GM23338 (cell line): Measurements from ENCODE around the gene ARHGEF11.

Experiments used
- CREB1 ChIP-seq: fragments of 250-450 bp; sonication (Bioruptor Pico); IDR thresholded peaks from 2 replicates; pipeline ENCODE4 v1.5.0; 2020; ENCODE audit warnings: low read depth, mild to moderate bottlenecking, moderate library complexity
- CTCF ChIP-seq, 2 experiments: fragments of 200-600 bp in 1 of 2; sonication (generic) in 1 of 2; conservative IDR thresholded peaks; 2 replicates each; pipeline versions ENCODE4 v1.5.1 to v1.6.1; 2016 to 2017; ENCODE audit warnings: antibody characterized with exemption in 2 of 2, low read depth in 2 of 2, mild to moderate bottlenecking in 2 of 2, moderate library complexity in 1 of 2
- ETS1 ChIP-seq: IDR thresholded peaks from 2 replicates; pipeline ENCODE4 v1.6.1; 2016; ENCODE audit warnings: antibody characterized with exemption
- EZH2 ChIP-seq: fragments of 200-600 bp; sonication (generic); IDR thresholded peaks from one replicate; pipeline ENCODE4 v1.8.0; 2017; ENCODE audit warnings: antibody characterized with exemption, mild to moderate bottlenecking, low read depth; ENCODE audit not compliant: unreplicated experiment
- EZH2phosphoT487 ChIP-seq: fragments of 200-600 bp; sonication (generic); IDR thresholded peaks from one replicate; pipeline ENCODE4 v1.8.1; 2018; ENCODE audit warnings: antibody characterized with exemption; ENCODE audit not compliant: unreplicated experiment
- NANOG ChIP-seq: IDR thresholded peaks from 2 replicates; pipeline ENCODE4 v1.6.1; 2016; ENCODE audit warnings: antibody characterized with exemption, borderline replicate concordance
- POLR2AphosphoS5 ChIP-seq: IDR thresholded peaks from 2 replicates; pipeline ENCODE4 v1.6.1; 2016; ENCODE audit warnings: antibody characterized with exemption, low read depth
- REST ChIP-seq: IDR thresholded peaks from one replicate; pipeline ENCODE4 v1.6.1; 2018; ENCODE audit warnings: antibody characterized with exemption; ENCODE audit not compliant: unreplicated experiment
- ZNF331 ChIP-seq: fragments of 250-450 bp; sonication (Bioruptor Pico); IDR thresholded peaks from 2 replicates; pipeline ENCODE4 v1.5.0; 2020; ENCODE audit warnings: low read depth, mild to moderate bottlenecking, moderate library complexity

- TF ChIP-seq POLR2AphosphoS5 (no peak), CTCF (conservative IDR thresholded peaks at IDR 0.05; ENCODE audit: low read depth in 2 of 2) (no peak), NANOG (no peak), ETS1 (no peak), REST (no peak), EZH2phosphoT487 (no peak), EZH2 (no peak), CREB1 (CRISPR knock-in tag) (no peak), ZNF331 (CRISPR knock-in tag) (no peak)
Observed at GRCh38 chr1:156944268-156944667, 101.3 kb downstream of the ARHGEF11 start.
